Activated CD4-positive, alpha-beta T cell treated with anti-CD3 and anti-CD28 coated beads for 36 hours (primary cell): ENCODE measurements around the gene SDF2L1. TPM values are rescaled to one million over a fixed set of nuclear protein-coding genes. Genes with fewer than 3 reads are reported as not detected.

ENCODE experiments used
- ATAC-seq: fragments of 200-7000 bp; cut with Tn5 transposase; one replicate; pipeline ENCODE4 v1.10.0; 2021; ENCODE audit warnings: mild to moderate bottlenecking, moderate library complexity
- CTCF ChIA-PET: fragments of 350-600 bp; sonication (Branson Sonifier 250); formaldehyde crosslinking; loops from one replicate; lab custom pipeline; 2021; ENCODE audit warnings: antibody characterized with exemption; lab: Charles Lee
- POLR2A ChIA-PET: fragments of 350-600 bp; sonication (Branson Sonifier 250); formaldehyde crosslinking; loops from one replicate; lab custom pipeline; 2021; ENCODE audit warnings: antibody characterized with exemption, inconsistent platforms; lab: Charles Lee
- DNase-seq: peaks from one replicate; pipeline ENCODE4 v3.0.0-alpha.2; 2020
- H3K27ac Mint-ChIP-seq: one replicate; pipeline ENCODE4 v1.8.0; 2021; ENCODE audit warnings: mixed read lengths
- H3K27me3 Mint-ChIP-seq: one replicate; pipeline ENCODE4 v1.8.0; 2021; ENCODE audit warnings: mixed read lengths
- H3K36me3 Mint-ChIP-seq: one replicate; pipeline ENCODE4 v1.8.0; 2021; ENCODE audit warnings: low read depth, mixed read lengths
- H3K4me1 Mint-ChIP-seq: one replicate; pipeline ENCODE4 v1.8.0; 2021; ENCODE audit warnings: mixed read lengths
- H3K4me3 Mint-ChIP-seq: one replicate; pipeline ENCODE4 v1.8.0; 2021; ENCODE audit warnings: mild to moderate bottlenecking, moderate library complexity, mixed read lengths
- H3K9me3 Mint-ChIP-seq: one replicate; pipeline ENCODE4 v1.8.0; 2021; ENCODE audit warnings: low read depth, mixed read lengths
- intact Hi-C, 2 experiments: fragments of 100-400 bp; cut with DNase I in 1 of 2; cut with micrococcal nuclease in 1 of 2; formaldehyde crosslinking; loops; one replicate each; pipeline versions ENCODE4 v1.14.2 to v1.15.1; 2022 to 2024; cut with DNase I, micrococcal nuclease
- total RNA-seq, 2 experiments: library from RNA; stranded (reverse); gene quantifications; one replicate each; pipeline ENCODE4 v1.2.3, GENCODE V29; 2021

Gene SDF2L1
- total RNA-seq, 2 experiments from 2014 or later = 13.7 to 32.8 TPM

GRCh38 chr22:21681566-21682370 is 39.7 kb downstream of the SDF2L1 start:
- DNase-seq (peak; percentile 27), ATAC-seq (peak; percentile 36)
- Mint-ChIP-seq H3K36me3 (peaks cover 8% of the 10 kb centered on the region), H3K9me3 (no peaks in the 10 kb centered on the region), H3K4me3 (no peak overlapping the region), H3K27ac (no peak overlapping the region), H3K27me3 (no peaks in the 10 kb centered on the region), H3K4me1 (no peaks in the 10 kb centered on the region)
- intact Hi-C loops = no loop called here
- ChIA-PET CTCF (no interaction called here), POLR2A (no interaction called here)

GRCh38 chr22:21682385-21683175 is 40.5 kb downstream of the SDF2L1 start:
- ChIA-PET POLR2A (no interaction called here), CTCF (no interaction called here)
- Mint-ChIP-seq H3K36me3 (peaks cover 6% of the 10 kb centered on the region), H3K4me3 (no peak overlapping the region), H3K27me3 (no peaks in the 10 kb centered on the region), H3K27ac (no peak overlapping the region), H3K9me3 (no peaks in the 10 kb centered on the region), H3K4me1 (no peaks in the 10 kb centered on the region)
- intact Hi-C loops = no loop called here
- no peak for DNase-seq
- ATAC-seq = no peak

GRCh38 chr22:21683401-21683811 is 41.3 kb downstream of the SDF2L1 start:
- POLR2A ChIA-PET = no interaction called here
- H3K27me3 Mint-ChIP-seq = no peaks in the 10 kb centered on the region
- H3K27ac Mint-ChIP-seq = no peak overlapping the region
- H3K4me3 Mint-ChIP-seq = no peak overlapping the region
- no peaks in the 10 kb centered on the region for H3K9me3 Mint-ChIP-seq
- CTCF ChIA-PET = no interaction called here
- H3K4me1 Mint-ChIP-seq = no peaks in the 10 kb centered on the region
- peaks cover 5% of the 10 kb centered on the region for H3K36me3 Mint-ChIP-seq
- DNase-seq (no peak), ATAC-seq (no peak)
- intact Hi-C loops = no loop called here

GRCh38 chr22:21684492-21685163 is 42.5 kb downstream of the SDF2L1 start:
- intact Hi-C loops = no loop called here
- CTCF ChIA-PET = interaction anchor here (0.7 kb wide), 2 partner anchors 23 to 935 kb away, joined by 3 read pairs; no protein-coding TSS in a partner anchor
- ATAC-seq (no peak), DNase-seq (no peak)
- Mint-ChIP-seq H3K9me3 (no peaks in the 10 kb centered on the region), H3K4me3 (no peak overlapping the region), H3K27ac (no peak overlapping the region), H3K36me3 (peaks cover 4% of the 10 kb centered on the region), H3K27me3 (no peaks in the 10 kb centered on the region), H3K4me1 (peaks cover 2% of the 10 kb centered on the region)
- POLR2A ChIA-PET = no interaction called here

- DNase-seq = no peak
- Mint-ChIP-seq H3K4me1 (peaks cover 7% of the 10 kb centered on the region), H3K27me3 (no peaks in the 10 kb centered on the region), H3K4me3 (no peak overlapping the region), H3K36me3 (peaks cover 6% of the 10 kb centered on the region), H3K9me3 (no peaks in the 10 kb centered on the region), H3K27ac (no peak overlapping the region)
- ChIA-PET POLR2A (no interaction called here), CTCF (interaction anchor here (0.7 kb wide), 2 partner anchors 22 to 935 kb away, joined by 3 read pairs; no protein-coding TSS in a partner anchor)
- intact Hi-C loops = no loop called here
- no peak for ATAC-seq
Observed at GRCh38 chr22:21685164-21685513, 43.0 kb downstream of the SDF2L1 start.

- ATAC-seq (no peak), DNase-seq (no peak)
- Mint-ChIP-seq H3K27ac (no peak overlapping the region), H3K9me3 (no peaks in the 10 kb centered on the region), H3K27me3 (no peaks in the 10 kb centered on the region), H3K4me1 (peaks cover 15% of the 10 kb centered on the region), H3K4me3 (no peak overlapping the region), H3K36me3 (peaks cover 11% of the 10 kb centered on the region)
- ChIA-PET CTCF (no interaction called here), POLR2A (no interaction called here)
- intact Hi-C loops = no loop called here
Observed at GRCh38 chr22:21686193-21686608, 44.1 kb downstream of the SDF2L1 start.

- intact Hi-C loops = no loop called here
- no peak for ATAC-seq
- Mint-ChIP-seq H3K4me3 (no peak overlapping the region), H3K9me3 (no peaks in the 10 kb centered on the region), H3K27me3 (no peaks in the 10 kb centered on the region), H3K4me1 (peaks cover 15% of the 10 kb centered on the region), H3K36me3 (peaks cover 14% of the 10 kb centered on the region), H3K27ac (no peak overlapping the region)
- CTCF ChIA-PET = no interaction called here
- POLR2A ChIA-PET = no interaction called here
- DNase-seq = no peak
Observed at GRCh38 chr22:21686634-21687393, 44.7 kb downstream of the SDF2L1 start.

GRCh38 chr22:21687685-21688259 is 45.7 kb downstream of the SDF2L1 start:
- Mint-ChIP-seq H3K36me3 (peaks cover 15% of the 10 kb centered on the region), H3K4me3 (no peak overlapping the region), H3K4me1 (peaks cover 15% of the 10 kb centered on the region), H3K9me3 (no peaks in the 10 kb centered on the region), H3K27ac (no peak overlapping the region), H3K27me3 (no peaks in the 10 kb centered on the region)
- ATAC-seq = no peak
- POLR2A ChIA-PET = no interaction called here
- DNase-seq = no peak
- CTCF ChIA-PET = no interaction called here
- intact Hi-C loops = no loop called here

- Mint-ChIP-seq H3K4me1 (peaks cover 15% of the 10 kb centered on the region), H3K27ac (no peak overlapping the region), H3K9me3 (no peaks in the 10 kb centered on the region), H3K36me3 (peaks cover 15% of the 10 kb centered on the region), H3K27me3 (no peaks in the 10 kb centered on the region), H3K4me3 (no peak overlapping the region)
- DNase-seq = no peak
- CTCF ChIA-PET = no interaction called here
- no peak for ATAC-seq
- intact Hi-C loops = no loop called here
- POLR2A ChIA-PET = no interaction called here
Observed at GRCh38 chr22:21688341-21688705, 46.2 kb downstream of the SDF2L1 start.

GRCh38 chr22:21688706-21689381 is 46.7 kb downstream of the SDF2L1 start:
- ATAC-seq = no peak
- H3K36me3 Mint-ChIP-seq = peaks cover 13% of the 10 kb centered on the region
- intact Hi-C loops = no loop called here
- H3K27me3 Mint-ChIP-seq = no peaks in the 10 kb centered on the region
- H3K27ac Mint-ChIP-seq = no peak overlapping the region
- ChIA-PET POLR2A (no interaction called here), CTCF (no interaction called here)
- H3K4me3 Mint-ChIP-seq = no peak overlapping the region
- DNase-seq = no peak
- H3K9me3 Mint-ChIP-seq = no peaks in the 10 kb centered on the region
- peaks cover 15% of the 10 kb centered on the region for H3K4me1 Mint-ChIP-seq
